ENCODE results near the gene NRXN3.

NRXN3 gene

DNA sequence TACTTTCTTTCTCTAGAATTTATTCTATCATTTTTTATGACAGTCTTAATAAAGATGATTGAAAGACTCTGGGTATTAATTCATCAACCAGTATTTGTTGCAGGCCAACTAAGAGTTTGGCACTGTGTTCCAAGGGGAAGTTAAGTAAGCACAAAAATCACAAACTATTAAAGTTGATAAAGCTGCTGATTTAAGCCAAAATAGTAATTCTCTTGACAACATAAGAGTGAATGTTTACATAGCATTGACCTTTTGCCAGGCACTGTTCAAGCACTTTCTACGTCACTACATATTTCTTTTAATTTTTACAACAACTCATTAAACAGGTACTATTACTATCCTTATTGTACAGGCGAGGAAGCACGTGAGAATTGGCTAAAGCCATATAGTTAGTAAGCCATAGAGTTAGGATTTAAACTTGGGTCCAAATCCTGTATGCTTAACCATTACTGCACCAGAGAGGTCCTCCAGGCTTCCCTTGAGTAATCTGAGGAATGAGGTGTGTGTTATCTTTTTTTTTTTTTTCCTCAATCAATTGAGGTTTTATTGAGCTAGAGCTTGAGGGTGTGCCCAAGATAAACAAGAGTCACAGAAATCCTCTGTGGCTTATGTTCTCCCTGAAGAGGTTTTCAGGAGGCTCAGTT, 1031.5 kb downstream of the NRXN3 start:
- no peak overlapping the region for H3K4me3 ChIP-seq (ENCODE audit: low read depth, low read length)
- TF ChIP-seq, protein P1, sequence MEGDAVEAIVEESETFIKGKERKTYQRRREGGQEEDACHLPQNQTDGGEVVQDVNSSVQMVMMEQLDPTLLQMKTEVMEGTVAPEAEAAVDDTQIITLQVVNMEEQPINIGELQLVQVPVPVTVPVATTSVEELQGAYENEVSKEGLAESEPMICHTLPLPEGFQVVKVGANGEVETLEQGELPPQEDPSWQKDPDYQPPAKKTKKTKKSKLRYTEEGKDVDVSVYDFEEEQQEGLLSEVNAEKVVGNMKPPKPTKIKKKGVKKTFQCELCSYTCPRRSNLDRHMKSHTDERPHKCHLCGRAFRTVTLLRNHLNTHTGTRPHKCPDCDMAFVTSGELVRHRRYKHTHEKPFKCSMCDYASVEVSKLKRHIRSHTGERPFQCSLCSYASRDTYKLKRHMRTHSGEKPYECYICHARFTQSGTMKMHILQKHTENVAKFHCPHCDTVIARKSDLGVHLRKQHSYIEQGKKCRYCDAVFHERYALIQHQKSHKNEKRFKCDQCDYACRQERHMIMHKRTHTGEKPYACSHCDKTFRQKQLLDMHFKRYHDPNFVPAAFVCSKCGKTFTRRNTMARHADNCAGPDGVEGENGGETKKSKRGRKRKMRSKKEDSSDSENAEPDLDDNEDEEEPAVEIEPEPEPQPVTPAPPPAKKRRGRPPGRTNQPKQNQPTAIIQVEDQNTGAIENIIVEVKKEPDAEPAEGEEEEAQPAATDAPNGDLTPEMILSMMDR (IDR thresholded peaks at IDR 0.05; ENCODE audit: low read depth, low read length), result no peak

DNA sequence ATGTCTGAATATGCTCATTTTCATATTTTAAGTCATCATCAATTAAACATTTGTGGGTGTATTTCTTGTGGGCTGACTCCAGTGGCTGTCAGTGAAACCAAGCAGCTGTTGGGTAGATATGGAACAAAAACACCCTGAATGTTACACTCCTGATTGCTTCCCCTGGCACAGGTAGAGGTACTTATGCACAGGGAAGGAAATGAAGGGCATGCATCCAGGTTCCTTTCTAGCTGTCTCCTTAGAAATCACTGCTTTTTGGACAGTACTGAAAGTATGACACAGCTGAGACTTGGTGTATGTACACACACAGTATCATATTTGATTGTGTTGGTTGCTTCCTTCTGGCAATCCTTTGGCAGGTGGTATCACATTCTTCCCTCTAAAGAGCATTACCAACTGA, 1034.4 kb downstream of the NRXN3 start:
- no peak overlapping the region for H3K4me3 ChIP-seq (ENCODE audit: low read depth, low read length)
- TF ChIP-seq, protein P1 (IDR thresholded peaks at IDR 0.05; ENCODE audit: low read depth, low read length), result no peak

DNA sequence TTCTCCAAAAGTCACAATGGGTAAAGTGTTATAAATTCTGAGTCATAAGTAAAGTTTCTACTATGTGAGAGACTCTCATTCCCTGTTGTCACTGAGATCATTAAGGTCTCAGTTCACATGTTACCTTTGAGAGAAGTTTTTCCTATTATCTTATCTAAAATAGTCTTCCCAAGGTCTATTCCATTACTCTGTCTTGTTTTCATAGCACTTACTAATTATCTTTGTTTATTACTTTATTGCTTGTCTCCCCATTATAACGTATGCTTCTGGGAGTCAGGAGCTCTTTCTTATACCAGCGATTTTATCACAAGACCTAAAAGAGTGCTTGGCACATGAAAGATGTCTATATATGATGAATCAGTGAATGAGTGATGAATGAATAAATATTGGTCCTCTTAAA, 1039.2 kb downstream of the NRXN3 start:
- TF ChIP-seq, protein P1 (IDR thresholded peaks at IDR 0.05; ENCODE audit: low read depth, low read length), result no peak

DNA sequence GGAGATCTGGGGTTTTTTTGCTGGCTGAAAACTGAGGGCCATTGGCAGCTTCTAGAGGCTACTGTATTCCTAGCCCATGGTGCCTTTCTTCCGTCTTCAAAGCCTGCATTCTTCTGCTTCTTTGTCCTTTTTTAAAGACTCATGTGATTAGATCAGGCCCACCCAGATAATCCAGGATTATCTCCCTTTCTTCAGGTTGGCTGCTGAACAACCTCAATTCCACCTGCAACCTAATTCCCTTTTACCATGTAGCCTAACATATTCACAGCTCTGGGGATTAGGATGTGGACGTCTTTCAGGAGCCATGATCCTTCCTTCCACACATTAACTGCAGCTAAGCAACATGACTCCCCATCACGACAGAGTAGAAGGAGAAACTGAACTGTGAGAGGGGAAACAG, 1055.6 kb downstream of the NRXN3 start:
- TF ChIP-seq, protein P1 (IDR thresholded peaks at IDR 0.05; ENCODE audit: low read depth, low read length), result no peak

More for the DNA sequence above, 1039.2 kb downstream of the NRXN3 start:
- H3K4me3 ChIP-seq (ENCODE audit: low read depth, low read length), result no peak overlapping the region

DNA sequence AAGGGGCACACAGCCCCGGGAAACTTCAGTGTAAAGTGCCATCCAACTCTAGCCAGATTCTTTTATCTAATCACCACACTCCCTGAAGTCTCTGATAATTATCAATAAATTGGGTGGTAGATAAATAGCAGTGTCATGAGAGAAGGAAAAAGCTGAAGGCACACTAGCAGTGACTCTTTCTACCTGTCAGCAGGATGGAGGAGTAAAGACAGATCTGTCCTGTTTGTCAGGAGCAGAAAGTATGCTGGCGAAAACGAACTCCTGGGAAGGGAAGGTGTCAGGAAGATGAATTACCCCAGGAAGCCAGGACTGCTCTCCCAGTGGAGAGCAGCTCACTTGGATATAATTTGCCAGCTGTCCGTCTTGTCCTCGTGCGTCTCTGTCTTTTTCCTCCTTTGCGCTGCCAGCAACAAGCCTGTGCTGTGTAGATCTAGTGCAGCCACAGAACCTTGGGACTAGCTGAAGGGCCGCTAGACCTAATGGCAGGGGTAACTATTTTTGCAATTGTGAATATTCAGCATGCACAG, 1059.3 kb downstream of the NRXN3 start:
- TF ChIP-seq, protein P1 (IDR thresholded peaks at IDR 0.05; ENCODE audit: low read depth, low read length), result no peak

More for the DNA sequence above, 1055.6 kb downstream of the NRXN3 start:
- no peak overlapping the region for H3K4me3 ChIP-seq (ENCODE audit: low read depth, low read length)

DNA sequence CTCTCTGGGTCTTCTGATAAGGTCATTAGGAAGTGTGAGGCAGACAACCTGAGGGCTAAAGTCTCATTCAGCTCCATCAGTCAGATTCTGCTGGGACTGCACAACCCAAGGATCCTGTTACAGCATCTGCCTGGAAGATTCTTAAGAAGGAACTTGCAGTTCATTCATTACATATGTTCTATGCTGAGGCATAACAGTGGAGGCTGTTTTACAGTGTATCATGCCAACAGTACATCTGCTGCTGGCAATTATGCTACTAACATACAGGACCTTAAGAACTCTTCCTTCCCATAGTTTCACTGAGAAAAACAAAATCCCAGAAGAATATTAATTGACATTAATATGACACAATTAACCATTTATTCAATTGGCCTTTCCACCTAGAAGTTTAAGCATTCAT, 1072.5 kb downstream of the NRXN3 start:
- TF ChIP-seq, protein P1 (IDR thresholded peaks at IDR 0.05; ENCODE audit: low read depth, low read length), result no peak
- H3K4me3 ChIP-seq (ENCODE audit: low read depth, low read length), result no peak overlapping the region

More for the DNA sequence above, 1059.3 kb downstream of the NRXN3 start:
- no peak overlapping the region for H3K4me3 ChIP-seq (ENCODE audit: low read depth, low read length)

DNA sequence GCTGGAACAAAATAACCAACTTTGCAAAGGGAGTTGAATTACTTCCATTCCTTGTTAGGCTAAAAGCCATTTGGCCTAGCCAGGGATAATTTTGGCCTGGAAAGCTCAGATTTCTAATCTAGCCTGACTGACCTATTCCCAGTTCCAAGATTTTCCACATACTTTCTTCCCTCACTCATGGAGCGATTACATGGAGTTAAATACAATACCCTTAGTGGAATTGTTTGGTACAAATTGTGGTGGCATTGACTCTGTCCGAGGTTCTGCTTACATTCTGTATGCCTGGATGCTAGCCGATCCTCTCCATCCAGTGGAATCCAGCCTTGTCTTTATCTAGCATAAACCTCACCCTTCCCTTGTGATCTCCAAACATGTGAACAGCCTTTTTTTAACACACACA, 1076.0 kb downstream of the NRXN3 start:
- TF ChIP-seq, protein P1 (IDR thresholded peaks at IDR 0.05; ENCODE audit: low read depth, low read length), result no peak
- H3K4me3 ChIP-seq (ENCODE audit: low read depth, low read length), result no peak overlapping the region

All from WI38 (cell line).